K562 (cell line): ENCODE measurements around the gene DNASE2. TPM values are rescaled to one million over a fixed set of nuclear protein-coding genes. Genes with fewer than 3 reads are reported as not detected.

Experiments used
- ATF7 ChIP-seq: fragments of 450-650 bp; IDR thresholded peaks from 2 replicates; pipeline ENCODE4 v1.7.1; 2014; ENCODE audit warnings: mild to moderate bottlenecking, moderate library complexity
- CBX3 ChIP-seq, 2 experiments: IDR thresholded peaks; 1 replicate in 1 of 2; 2 replicates in 1 of 2; pipeline ENCODE4 v1.6.1; 2012; ENCODE audit warnings: inconsistent platforms in 2 of 2, low read length in 2 of 2, borderline replicate concordance in 1 of 2, control low read depth in 1 of 2
- ELF4 ChIP-seq: fragments of 450-650 bp; formaldehyde crosslinking; IDR thresholded peaks from 2 replicates; pipeline ENCODE4 v1.4.0; 2022; ENCODE audit warnings: missing genetic modification characterization
- ESRRA ChIP-seq: fragments of 450-650 bp; IDR thresholded peaks from 2 replicates; pipeline ENCODE4 v1.6.1; 2014; ENCODE audit warnings: low read depth, mild to moderate bottlenecking, moderate library complexity, borderline replicate concordance
- FIP1L1 ChIP-seq: fragments of 200-400 bp; formaldehyde crosslinking; IDR thresholded peaks from 2 replicates; pipeline ENCODE4 v1.6.1; 2018; ENCODE audit warnings: mild to moderate bottlenecking, low read depth, low read length; ENCODE audit not compliant: poor library complexity, severe bottlenecking
- FOSL1 ChIP-seq: fragments of 200-800 bp; sonication (Bioruptor generic); conservative IDR thresholded peaks from 2 replicates; pipeline ENCODE4 v1.6.1; 2016; ENCODE audit warnings: missing genetic modification characterization, missing compliant biosample characterization
- MITF ChIP-seq: IDR thresholded peaks from 2 replicates; pipeline ENCODE4 v1.6.1; 2014; ENCODE audit warnings: antibody characterized with exemption
- RAD51 ChIP-seq: fragments of 450-650 bp; IDR thresholded peaks from 2 replicates; pipeline ENCODE4 v1.7.1; 2016; ENCODE audit warnings: low read depth, mild to moderate bottlenecking, borderline replicate concordance
- RB1 ChIP-seq: fragments of 450-650 bp; IDR thresholded peaks from 2 replicates; pipeline ENCODE4 v1.6.1; 2017; ENCODE audit warnings: low read depth, mild to moderate bottlenecking
- TCF7 ChIP-seq: sonication (generic); IDR thresholded peaks from 2 replicates; pipeline ENCODE4 v1.6.1; 2016; ENCODE audit warnings: antibody characterized with exemption, borderline replicate concordance
- TEAD1 ChIP-seq, 2 experiments: fragments of 450-650 bp in 1 of 2; sonication (generic) in 1 of 2; formaldehyde crosslinking; IDR thresholded peaks; 2 replicates each; pipeline versions ENCODE4 v1.4.0 to v1.8.0; 2020 to 2022; ENCODE audit warnings: mild to moderate bottlenecking in 2 of 2, missing genetic modification reagents in 1 of 2
- ZC3H4 ChIP-seq: sonication (generic); formaldehyde crosslinking; IDR thresholded peaks from 2 replicates; pipeline ENCODE4 v1.9.0; 2021; ENCODE audit warnings: missing genetic modification reagents, borderline replicate concordance
- ZNF263 ChIP-seq: sonication (generic); formaldehyde crosslinking; IDR thresholded peaks from 2 replicates; pipeline ENCODE4 v1.8.0; 2022; ENCODE audit warnings: mild to moderate bottlenecking, missing genetic modification reagents, borderline replicate concordance
- polyA plus RNA-seq, 8 experiments: library from polyadenylated mRNA; depleted of rRNA in 4 of 8; stranded (reverse) in 5 of 8; unstranded in 3 of 8; fragments of >200 nt; fragmentation: Nextera tagmentation in 2 of 8; fragmentation: Illumina TruSeq in 1 of 8; extraction: Ambion mirVana in 2 of 8; extraction: Trizol in 1 of 8; gene quantifications; 2 replicates each; pipeline versions ENCODE4 v1.2.1 to v1.2.3, GENCODE V29; 2011 to 2014; ENCODE audit warnings: inconsistent platforms in 1 of 8, missing spikeins in 1 of 8
- total RNA-seq, 7 experiments: library from RNA; depleted of rRNA in 6 of 7; stranded (reverse); fragments of >200 nt in 6 of 7; fragmentation: Illumina TruSeq in 2 of 7; extraction: Trizol in 2 of 7; gene quantifications; 2 replicates each; pipeline versions ENCODE4 v1.2.1 to v1.2.3, GENCODE V29; 2011 to 2021; ENCODE audit warnings: low replicate concordance in 1 of 7
- TF ChIP-seq, protein P1 (sequence below): fragments of 250-450 bp; sonication (Bioruptor Pico); IDR thresholded peaks from 2 replicates; pipeline ENCODE4 v1.4.0; 2020; ENCODE audit warnings: mild to moderate bottlenecking
- TF ChIP-seq, protein P2 (sequence below): fragments of 200-800 bp; sonication (Bioruptor generic); IDR thresholded peaks from 2 replicates; pipeline ENCODE4 v1.6.1; 2017; ENCODE audit warnings: missing genetic modification characterization, missing compliant biosample characterization

DNASE2 gene
- total and polyA plus RNA-seq, 9 of the 15 experiments (the other 6 are each of a cell fraction or from before 2014, with no cell fraction given) = 4.4 to 27.0 (median 20.2) TPM

DNA sequence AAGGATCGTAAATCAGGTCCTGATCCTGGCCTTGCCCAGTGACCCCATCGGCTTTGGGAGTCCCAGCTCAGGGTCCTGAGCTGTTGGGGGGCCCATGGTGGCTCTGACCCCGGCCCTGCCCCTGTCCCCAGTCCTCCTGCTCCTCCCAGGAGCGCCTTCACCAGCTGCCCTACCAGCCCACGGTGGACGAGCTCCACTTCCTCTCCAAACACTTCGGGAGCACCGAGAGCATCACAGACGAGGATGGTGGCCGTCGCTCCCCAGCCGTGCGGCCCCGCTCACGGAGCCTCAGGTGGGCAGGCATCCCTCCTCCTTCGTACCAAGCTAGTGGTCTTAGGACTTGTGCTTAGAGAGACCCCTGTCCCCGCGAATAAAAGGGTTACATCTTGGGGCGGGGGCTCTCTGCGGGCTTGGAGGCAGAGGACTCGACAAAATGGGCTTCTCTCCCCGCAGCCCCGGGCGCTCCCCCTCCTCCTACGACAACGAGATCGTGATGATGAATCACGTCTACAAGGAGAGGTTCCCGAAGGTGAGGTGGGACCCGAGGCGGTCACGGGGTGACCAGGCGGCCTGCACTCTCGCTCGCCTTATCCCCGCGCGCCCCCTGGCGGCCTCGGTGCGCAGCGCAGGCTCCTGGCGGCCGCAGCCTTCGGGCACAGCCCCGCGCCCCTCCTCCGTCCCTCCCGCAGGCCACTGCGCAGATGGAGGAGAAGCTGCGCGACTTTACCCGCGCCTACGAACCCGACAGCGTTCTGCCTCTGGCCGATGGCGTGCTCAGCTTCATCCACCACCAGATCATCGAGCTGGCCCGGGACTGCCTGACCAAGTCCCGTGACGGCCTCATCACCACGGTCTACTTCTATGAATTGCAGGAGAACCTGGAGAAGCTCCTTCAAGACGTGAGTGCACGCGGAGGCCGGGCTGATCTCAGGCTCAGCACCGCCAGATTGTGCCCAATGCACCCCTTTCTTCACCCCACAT, 33.8 kb downstream of the DNASE2 start (continued):
- TF ChIP-seq, protein P1, sequence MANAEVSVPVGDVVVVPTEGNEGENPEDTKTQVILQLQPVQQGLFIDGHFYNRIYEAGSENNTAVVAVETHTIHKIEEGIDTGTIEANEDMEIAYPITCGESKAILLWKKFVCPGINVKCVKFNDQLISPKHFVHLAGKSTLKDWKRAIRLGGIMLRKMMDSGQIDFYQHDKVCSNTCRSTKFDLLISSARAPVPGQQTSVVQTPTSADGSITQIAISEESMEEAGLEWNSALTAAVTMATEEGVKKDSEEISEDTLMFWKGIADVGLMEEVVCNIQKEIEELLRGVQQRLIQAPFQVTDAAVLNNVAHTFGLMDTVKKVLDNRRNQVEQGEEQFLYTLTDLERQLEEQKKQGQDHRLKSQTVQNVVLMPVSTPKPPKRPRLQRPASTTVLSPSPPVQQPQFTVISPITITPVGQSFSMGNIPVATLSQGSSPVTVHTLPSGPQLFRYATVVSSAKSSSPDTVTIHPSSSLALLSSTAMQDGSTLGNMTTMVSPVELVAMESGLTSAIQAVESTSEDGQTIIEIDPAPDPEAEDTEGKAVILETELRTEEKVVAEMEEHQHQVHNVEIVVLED = no peak
- peak; percentile 44 for TF ChIP-seq FIP1L1
- 0 out of 4 replicates have a peak, but pooled peaks of 1 of the 2 experiments have one; percentile 41 for TF ChIP-seq TEAD1 (CRISPR knock-in tag; IDR thresholded peaks at IDR 0.05)
- peak; percentile 61 for TF ChIP-seq FOSL1 (tag)
- no peak for TF ChIP-seq ZC3H4 (CRISPR knock-in tag)
- TF ChIP-seq TCF7 = no peak
- peak in 1 of 2 experiments; percentile 36; a peak in 1 of 3 replicates for TF ChIP-seq CBX3 (IDR thresholded peaks at IDR 0.05; ENCODE audit: borderline replicate concordance in 1 of 2, low read length in 2 of 2)
- peak; percentile 97 for TF ChIP-seq RB1
- peak; percentile 84; the same call in 1 of the 2 replicates for TF ChIP-seq ZNF263 (CRISPR knock-in tag)
- TF ChIP-seq MITF = peak; percentile 97
- peak; percentile 71 for TF ChIP-seq ATF7
- TF ChIP-seq, protein P2, sequence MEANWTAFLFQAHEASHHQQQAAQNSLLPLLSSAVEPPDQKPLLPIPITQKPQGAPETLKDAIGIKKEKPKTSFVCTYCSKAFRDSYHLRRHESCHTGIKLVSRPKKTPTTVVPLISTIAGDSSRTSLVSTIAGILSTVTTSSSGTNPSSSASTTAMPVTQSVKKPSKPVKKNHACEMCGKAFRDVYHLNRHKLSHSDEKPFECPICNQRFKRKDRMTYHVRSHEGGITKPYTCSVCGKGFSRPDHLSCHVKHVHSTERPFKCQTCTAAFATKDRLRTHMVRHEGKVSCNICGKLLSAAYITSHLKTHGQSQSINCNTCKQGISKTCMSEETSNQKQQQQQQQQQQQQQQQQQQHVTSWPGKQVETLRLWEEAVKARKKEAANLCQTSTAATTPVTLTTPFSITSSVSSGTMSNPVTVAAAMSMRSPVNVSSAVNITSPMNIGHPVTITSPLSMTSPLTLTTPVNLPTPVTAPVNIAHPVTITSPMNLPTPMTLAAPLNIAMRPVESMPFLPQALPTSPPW (CRISPR knock-in tag) = peak; percentile 87
- no peak for TF ChIP-seq ELF4
- TF ChIP-seq RAD51 = peak; percentile 36; the same call in 1 of the 2 replicates
- TF ChIP-seq ESRRA = peak; percentile 56; the same call in 1 of the 2 replicates
